CD4-positive, alpha-beta T cell treated with Interleukin-17A for 4 hours (primary cell): ENCODE results near the gene RBM20.
"Not testable (repeated sequence)": the region's sequence is repeated elsewhere in the genome, so short reads cannot be mapped to it uniquely, and the experiment has no call there.

Experiments
- DNase-seq: peaks from one replicate; pipeline ENCODE4 v3.0.0-alpha.2; 2020; ENCODE audit warnings: mixed read lengths

Gene RBM20

DNA sequence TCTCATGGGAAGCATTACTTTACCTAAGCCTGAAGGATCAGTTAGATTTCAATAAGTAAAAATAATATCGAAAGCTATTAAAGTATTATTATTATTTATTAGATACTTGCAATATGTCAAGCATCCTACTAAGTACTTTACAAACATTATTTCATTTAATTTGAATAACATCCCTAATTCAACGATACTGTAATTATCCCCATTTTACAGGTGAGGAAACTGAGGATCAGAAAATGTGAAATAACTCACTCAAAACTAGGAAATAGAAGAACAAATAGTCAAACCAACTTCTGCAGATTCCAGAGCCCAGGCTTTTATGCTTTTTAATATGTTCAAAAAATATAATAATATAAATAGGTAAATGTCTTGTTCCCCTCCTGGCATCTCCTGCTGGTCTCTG, 217.3 kb downstream of the RBM20 start:
- DNase-seq = no peak

DNA sequence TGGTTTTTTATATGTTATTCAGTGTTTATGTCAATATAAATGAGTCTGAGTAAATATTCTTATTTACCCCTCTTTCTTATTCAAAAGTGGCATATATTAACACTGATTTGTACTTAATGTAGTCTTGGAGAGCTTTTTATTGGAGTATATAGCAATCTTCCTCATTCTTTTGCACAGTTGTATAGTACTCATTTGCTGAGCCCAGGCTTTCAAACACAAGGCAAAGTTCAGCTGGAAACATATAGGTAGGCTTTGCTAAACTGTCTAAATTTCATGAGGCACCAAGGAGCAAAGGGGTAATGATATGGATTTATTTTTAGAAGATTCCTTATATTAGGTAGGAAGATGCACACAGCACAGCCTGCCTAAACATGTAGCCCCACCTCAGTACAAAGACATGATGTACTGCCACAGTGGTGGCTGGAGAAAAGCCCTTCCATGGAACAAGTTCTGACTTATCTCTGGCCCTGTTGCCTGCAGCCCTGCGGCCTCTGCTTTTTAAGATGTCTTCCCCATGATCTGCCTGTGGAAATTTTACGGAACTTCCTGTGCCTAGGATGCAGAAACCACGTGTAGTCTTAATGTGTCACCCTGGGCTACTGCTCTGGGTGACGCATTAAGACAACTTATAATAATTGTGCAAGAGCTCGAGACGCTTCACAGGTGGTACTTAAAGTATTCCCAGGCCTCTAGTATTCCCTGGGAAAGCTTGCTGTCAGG, 218.0 kb downstream of the RBM20 start:
- DNase-seq = no peak

GRCh38 chr10:110862961-110863360, 218.8 kb downstream of the RBM20 start:
- DNase-seq = no peak

- DNase-seq = no peak
These were observed 219.2 kb downstream of the RBM20 start for GRCh38 chr10:110863361-110863760.

DNA sequence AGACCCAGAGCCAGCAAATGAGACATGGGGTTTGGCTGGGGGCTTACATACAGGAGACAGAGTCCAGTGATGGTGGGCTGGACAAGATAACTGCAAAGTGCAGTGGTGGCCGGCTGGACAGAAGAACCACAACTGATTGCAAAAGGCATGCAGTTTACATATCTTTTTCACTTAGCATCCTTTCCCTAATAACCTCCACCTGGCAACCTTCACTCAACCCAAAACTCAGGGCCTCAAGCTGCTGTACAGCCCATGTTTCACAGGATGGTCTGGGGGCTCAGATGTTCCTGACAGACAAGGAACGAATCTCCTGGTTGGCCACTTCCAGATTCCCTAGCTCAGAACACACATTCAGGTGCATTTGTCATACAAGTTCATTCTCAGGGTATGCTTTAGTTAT, 219.8 kb downstream of the RBM20 start:
- DNase-seq = no peak

DNA sequence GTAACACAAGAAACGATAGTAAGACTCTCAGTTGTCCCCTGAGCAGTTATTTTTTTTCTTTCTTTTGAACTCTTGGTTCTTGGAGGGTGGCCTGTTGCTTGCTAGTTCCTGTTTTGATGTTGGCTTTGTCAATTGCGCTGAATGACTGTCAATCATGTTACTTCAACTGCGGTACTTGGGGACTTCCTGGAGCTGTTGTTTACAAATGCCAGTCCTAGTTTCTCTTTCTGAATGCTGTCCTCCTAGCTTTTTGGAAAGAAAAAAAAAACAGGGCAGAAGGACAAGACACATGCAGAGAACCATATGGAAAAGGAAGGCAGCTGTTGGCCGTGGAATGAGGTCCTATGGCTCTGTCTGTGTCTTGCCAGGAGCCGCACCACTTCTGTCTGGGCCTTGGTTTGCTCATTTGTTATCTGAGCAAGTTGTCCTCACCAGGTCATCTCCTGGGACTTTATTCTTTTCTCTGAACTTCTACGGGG, 220.6 kb downstream of the RBM20 start:
- peak; percentile 65 for DNase-seq

- no peak for DNase-seq
These were observed 221.2 kb downstream of the RBM20 start for GRCh38 chr10:110865186-110865808.

GRCh38 chr10:110865809-110866482, 221.8 kb downstream of the RBM20 start:
- no peak for DNase-seq

DNA sequence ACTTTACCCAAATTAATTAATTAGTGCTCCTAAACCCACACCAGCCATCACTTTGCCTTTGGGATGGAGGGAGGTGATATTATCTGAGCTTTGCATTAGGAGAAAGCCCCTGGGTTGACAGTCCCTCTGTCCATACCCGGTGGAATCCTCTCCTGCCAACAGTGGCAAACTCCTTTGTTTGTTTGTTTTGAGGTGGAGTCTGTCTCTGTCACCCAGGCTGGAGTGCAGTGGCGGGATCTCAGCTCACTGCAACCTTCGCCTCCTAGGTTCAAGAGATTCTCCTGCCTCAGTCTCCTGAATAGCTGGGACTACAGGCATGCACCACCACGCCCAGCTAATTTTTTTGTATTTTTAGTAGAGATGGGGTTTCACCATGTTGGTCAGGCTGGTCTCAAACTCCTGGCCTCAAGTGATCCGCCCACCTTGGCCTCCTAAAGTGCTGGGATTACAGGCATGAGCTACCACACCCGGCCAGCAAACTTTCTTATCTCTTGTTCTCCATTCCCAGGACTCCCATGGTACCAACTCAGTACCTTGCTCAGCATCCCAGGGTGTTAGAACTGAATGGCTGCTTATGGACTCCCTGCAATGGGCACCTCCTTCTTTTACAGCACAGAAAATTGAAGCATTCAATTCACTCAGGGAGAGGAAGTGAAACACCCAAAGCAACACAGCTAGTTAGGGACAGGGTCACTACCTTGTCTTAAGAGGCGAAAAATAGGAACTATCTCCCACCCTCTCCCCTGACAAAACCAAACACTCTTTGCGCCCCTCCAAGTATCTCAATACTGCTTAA, 223.1 kb downstream of the RBM20 start:
- not testable (repeated sequence) for DNase-seq

GRCh38 chr10:110867807-110868465, 223.8 kb downstream of the RBM20 start:
- no peak for DNase-seq

GRCh38 chr10:110868981-110869380, 224.8 kb downstream of the RBM20 start:
- DNase-seq = peak; percentile 75

DNA sequence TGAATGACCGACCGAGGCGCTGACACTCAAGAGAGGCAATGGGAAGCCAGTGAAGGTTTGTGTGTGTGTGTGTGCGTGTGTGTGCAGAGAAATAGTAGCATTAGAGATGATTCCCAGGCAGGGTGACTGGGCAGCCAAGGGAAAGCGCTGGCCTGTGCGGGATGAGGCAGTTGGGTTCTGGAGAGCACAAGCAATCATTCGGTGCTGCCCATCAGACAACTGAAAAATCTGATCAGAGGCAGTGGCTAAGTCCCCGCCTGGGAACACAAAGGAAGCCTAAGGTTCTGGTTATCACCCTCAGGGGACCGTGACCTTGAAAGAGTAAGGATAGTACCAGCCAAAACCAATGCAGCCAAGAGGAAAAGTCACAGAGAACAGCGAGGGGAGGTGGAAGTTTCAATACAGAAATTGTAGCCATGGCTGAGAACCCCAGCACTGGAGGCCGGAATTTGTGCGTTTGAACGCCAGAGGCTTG, 226.7 kb downstream of the RBM20 start:
- DNase-seq = no peak

DNA sequence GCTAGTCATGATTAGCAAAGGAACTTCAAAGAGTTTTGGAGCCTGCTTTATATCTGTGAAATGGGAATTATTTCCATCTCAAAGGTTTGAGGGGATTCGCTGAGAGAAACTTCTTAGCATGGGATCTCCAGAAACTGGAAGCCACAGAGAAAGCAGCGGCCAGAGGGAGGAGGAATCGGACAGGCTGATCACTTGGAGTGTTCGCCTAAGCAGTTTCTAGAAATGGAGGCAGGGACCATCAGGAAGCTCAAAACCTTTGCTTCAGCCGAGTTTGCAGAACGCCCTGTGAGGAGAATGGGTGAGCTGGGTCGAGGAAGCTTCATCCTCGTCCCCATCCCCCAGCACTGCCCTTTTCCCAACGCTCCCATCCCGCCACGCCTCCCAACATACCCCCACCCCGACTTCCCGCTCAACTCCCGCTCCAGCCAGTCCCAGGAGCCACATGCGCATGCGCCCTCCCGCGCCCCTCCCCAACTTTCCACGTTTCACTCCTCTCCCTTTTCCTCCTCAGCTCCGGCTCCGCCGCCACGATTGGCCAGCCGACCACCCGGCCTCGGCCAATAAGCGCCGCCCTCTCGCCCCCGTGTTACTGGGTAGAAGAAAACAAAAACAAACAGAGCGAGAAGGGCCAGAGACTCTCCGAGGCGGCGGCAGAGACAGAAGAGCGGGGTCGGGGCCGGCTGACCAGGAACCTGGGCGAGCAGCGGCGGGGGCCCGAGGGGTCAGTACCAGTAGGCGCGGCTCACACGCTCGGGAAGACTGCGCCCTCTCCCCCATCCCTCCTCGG, 227.4 kb downstream of the RBM20 start, which contains the start of gene PDCD4:
TSS of gene PDCD4 (plus strand) at position 631 of the 787 bp plus-strand sequence. CDS start 4,100 bp downstream, outside the sequence.
- peak; percentile 93 for DNase-seq

GRCh38 chr10:110872145-110872983, 228.2 kb downstream of the RBM20 start:
- peak; percentile 81 for DNase-seq

DNA sequence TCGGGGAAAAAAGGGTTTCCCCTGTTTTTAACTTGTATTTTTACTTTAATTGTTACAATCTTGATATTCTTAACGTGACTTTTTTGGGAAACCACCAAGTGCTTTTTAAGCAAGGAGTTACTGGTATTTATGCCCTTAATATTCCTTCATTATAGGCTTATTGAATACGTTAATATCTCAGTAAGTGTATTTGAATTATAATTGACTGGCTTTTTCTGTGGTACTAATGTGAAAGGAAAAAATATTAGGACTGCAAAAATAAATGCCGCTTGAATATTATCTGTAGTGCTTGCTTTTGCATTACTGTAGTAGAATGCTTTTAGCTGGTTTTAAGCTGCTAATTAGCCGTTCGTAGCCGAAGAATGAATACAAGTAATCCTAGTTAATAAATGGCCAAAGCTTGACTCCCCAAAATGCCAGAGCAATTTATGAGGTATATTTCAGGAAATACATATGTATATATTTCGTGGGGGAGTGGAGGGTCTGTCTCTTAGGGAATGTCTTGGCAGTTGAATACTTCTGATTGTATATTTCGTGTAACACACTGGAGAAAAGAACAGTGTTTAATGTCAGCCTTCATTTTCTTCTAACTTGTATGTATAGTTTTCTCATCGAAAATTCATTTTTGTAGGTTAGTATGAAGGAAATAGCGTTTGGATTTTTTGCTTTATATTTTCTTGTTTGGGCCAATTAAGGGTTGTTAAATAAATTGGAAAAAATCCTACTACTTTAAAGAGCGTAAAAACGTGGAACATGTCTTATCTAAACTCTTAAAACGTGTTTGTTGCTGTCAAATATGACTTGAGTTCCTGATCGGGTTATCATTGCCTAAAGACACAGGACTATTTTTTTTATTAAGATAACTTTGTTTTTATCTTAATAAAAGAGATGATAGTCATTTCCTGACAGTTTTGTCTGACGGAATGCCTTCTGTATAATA, 229.1 kb downstream of the RBM20 start:
- no peak for DNase-seq

DNA sequence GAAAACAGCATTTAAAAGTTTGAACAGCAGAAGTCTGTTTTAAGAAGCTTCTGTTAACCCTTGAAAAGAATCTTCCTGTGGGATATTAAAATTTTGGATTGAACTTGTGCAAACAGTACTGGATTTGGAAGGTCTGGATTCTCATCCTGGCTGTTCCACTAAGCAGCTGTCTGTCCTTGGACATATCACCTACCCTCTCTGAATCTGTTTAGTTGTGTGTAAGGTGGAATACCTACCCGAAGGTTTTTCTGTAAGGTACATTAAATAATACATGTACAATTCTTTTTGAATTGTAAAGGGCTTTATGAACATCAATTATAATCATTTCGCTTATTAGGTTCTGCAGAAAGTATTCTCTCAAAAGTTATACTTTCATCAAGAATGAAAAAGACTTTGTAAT, 229.8 kb downstream of the RBM20 start:
- no peak for DNase-seq

DNA sequence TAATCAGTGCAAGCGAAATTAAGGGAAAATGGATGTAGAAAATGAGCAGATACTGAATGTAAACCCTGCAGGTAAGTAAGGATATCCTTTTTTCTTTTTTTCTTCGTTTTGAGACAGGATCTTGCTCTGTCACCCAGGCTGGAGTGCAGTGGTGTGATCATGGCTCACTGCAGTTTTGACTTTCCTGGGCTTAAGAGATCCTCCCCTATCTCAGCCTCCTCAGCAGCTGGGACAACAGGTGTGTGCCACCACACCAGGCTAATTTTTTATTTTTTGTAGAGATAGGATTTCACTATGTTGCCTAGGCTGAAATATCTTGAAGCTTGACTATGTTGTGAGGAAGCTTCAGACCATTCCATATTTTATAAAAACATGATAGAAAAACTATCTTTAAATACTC, 231.9 kb downstream of the RBM20 start:
- DNase-seq = no peak

DNA sequence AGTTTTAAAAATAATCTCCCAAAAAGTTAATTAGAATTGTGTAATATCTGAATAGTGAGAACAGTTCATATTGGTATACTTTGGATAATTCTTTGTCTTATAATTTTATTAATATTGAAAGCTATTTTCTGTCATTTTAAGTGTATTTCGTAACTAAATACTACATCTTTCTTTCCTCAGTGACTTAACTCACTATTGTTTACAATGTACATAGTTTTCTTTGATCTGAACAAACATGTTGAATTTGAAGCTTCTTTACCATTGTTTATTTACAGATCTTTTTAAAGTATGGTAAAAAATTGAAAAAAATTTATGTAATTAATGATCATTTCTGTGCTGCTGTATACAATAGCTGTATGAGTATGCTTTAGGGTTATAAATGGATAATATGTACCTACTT, 232.7 kb downstream of the RBM20 start:
- DNase-seq = no peak

- no peak for DNase-seq
These were observed 235.9 kb downstream of the RBM20 start for GRCh38 chr10:110880012-110880411.
